Measurements from ENCODE around the gene ATAD3C.
"Not testable (repeated sequence)": the region's sequence is repeated elsewhere in the genome, so short reads cannot be mapped to it uniquely, and the experiment has no call there.

The ATAD3C gene

DNA sequence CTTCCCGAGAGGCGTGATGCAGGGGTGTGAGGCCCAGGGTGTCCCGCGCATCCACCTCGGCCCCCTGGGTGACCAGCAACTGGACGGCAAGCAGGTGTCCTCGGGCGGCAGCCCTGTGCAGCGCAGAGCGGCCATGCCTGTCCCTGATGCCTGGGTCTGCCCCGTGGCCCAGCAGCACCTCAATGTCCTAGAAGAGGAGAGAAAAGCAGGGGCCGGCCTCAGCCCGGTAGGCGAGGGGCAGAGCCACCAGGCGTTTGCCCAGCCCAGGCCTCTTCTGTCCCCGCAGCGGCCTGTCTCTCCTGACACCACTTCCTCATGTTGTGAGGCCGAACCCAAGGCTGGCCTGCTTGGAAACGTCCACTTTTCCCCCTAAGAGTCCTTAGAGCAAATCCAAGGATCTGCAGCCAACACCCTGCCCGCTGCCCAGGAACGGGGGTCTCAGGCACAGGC lies 30.1 kb upstream of the ATAD3C start:
- DNase-seq (ENCODE audit: low spot score): no peak

DNA sequence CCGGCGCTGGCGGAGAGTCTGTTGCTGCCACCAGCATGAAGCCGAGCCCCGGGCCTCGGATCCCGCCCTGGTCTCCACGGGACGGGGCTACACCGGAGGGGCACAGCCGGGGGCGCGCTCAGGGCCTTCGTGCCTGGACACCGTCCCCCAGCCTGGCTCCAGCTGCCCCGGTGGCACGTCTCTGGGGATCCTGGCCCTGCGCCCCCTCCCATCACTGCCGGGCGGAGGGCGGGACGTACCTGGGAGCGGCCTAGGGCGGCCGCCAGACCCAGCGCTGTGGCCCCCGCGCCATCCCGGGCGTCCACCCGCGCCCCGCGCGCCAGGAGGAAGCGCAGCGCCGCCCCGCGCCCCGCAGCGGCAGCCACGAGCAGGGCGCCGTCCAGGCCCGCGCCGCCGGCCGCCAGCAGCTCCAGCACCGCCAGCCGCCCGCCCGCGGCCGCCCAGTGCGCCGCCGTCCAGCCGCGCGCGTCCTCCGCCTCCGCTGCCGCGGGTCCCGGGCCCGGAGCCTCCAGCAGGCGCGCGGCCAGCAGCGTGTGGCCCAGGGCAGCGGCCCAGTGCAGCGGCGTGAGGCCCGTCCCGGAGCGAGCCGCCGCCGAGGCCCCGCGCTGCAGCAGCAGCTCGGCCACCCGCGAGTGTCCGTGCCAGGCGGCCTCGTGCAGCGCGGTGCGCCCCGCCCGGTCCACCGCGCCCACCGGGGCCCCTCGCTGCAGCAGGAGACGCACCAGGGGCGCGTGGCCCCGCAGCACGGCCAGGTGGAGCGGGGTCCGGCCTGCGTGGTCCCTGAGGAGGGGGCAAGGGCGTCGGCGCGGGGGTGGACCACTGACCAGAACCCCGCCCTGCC lies 29.5 kb upstream of the ATAD3C start:
- DNase-seq (ENCODE audit: low spot score): no peak

DNA sequence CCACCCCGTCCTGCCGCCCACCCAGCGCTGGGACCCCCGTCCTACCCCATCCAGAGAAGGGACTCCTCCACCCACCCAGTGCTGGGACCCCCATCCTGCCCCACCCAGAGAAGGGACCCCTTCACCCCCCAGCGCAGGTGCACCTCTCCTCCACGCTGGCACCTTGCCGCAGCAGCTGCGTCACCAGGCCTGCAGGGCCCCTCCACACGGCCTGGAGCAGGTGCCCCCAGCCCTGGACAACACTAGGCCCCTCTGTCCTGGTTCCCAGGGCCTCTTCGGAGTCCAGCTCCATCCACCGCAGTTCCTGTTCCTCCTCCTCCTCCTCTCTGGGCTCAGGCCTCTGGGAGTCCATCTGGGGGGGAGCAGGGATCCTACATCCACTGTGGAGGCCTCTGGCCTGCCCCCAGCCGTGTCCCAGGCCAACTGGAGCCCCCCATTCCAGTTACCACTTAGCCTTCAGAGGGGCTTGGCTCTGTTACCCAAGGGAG lies 28.8 kb upstream of the ATAD3C start:
- no peak for DNase-seq (ENCODE audit: low spot score)

DNA sequence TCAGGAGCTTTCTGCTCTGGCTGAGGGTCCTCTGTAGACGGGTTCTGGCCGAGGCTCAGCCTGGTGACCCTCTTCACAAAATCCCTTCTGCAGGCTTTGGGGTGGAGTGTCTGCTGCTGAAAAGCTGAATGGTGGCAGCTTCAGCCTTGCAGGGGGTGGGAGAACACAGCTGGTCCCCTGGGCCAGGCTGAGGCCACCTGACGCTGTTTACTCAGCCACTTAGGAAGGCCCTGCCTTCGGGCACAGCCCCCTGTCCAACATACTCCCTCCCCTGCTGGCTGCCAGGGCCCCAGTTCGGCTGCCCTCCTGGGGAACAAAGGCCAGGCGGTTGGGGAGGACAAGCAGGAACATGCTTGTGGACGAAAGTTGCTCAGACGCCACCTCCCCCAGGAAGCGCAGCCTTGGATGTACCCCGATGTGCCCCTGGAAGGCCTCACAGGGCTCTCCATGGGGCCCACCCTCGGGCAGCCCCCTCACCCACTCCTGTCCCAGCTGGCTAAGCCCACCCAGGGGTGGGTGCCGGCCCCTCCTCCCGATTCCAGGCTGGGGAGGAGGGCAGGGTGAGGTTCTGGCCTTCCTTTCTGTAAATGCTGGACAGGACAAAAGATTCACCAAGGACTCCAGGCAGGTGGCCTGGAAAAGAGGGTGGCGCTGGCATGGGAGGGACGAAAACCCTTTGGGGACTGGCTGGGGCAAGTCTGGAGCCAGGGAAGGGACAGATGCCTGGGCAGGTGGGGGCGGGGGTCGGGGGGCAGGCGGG lies 28.2 kb upstream of the ATAD3C start, which contains the start of gene ANKRD65:
TSS of gene ANKRD65 (minus strand) at position 130 of the 760 bp plus-strand sequence. CDS start 271 bp downstream, outside the sequence.
- DNase-seq (ENCODE audit: low spot score): no peak

DNA sequence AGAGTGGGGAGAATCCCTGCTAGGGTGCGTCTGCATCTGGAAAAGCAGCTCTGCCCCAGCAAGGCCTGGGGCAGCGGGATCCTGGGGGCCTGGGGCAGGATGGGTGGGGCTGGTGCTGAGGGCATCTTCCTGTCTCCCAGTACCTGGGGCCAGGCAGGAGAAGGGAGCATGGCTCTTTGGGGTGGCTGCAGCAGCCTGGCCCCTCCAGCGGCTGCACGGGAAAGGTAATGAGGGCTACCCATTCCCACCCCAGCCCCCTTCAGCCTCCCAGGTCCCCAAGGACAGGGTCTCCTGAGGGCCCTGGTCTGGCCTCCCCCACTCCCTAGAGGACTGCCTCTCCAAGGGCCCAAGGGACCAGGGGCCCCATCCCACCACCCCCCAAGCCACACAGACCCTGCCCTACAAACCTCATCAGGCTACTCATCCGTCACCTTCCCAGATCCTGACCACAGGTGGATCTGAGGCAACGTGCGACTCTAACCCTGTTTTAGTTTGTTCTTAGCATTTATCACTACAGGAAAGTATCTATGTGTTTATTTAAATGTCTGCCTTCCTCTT lies 27.5 kb upstream of the ATAD3C start:
- no peak for DNase-seq (ENCODE audit: low spot score)

DNA sequence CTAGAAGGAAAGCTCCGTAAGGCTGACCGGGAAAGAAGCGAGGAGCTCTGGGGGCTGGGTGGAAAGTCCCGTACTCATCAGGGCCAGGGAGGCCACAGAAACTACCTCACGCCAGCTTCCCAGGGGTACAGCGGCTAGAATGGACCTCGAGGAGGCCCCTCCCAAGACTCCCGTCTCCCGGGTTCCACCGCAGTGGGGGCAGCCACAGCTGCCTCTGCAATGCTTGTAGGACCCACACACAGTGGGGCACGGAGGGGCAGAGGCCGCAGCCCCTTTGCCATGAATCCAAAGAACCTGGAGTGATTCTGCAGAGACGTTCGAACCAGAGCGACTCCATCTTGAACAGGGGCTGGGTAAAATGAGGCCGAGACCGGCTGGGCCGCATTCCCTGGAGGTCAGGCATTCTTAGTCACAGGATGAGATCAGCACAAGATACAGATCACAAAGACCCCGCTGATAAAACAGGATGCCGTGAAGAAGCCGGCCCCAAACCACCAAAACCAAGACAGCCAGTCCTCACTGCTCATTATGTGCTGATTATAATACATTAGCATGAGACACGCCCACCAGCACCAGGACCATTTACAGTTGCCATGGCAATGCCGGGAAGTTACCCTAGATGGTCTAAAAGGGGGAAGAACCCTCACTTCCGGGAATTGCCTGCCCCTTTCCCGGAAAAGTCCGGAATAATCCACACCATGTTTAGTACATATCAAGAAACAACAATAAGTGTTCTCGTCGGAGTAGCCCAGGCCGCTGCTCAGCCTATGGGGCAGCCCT lies 26.8 kb upstream of the ATAD3C start:
- no peak for DNase-seq (ENCODE audit: low spot score)

DNA sequence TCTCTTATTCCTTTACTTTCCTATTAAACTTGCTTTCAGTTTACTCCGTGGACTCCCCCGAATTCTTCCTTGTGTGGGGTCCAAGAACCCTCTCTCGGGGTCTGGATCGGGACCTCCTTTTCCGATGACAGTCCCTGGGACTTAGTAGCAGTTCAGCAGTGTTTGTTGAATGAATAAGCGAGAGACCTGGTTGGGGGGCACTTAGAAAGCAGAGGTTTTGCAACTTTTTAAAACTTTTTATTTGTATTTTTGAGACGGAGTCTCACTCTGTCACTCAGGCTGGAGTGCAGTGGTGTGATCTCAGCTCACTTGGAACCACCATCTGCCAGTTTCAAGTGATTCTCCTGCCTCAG lies 26.3 kb upstream of the ATAD3C start:
- DNase-seq (ENCODE audit: low spot score): no peak

DNA sequence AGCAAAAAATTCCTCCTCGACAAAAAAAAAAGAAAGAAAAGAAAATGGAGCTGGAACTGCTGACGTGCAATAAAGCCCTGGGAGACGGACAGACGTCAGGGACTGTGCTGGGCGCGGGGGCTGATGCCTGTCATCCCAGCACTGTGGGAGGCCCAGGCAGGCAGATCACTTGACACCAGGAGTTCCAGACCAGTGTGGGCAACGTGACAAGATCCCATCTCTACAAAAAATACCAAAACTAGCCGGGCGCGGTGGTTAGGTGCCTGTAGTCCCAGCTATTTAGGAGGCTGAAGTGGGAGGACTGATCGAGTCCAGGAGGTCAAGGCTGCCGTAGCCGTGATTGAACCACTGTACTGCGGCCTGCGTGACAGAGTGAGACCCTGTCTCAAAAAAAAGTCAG lies 24.8 kb upstream of the ATAD3C start:
- DNase-seq (ENCODE audit: low spot score): no peak

DNA sequence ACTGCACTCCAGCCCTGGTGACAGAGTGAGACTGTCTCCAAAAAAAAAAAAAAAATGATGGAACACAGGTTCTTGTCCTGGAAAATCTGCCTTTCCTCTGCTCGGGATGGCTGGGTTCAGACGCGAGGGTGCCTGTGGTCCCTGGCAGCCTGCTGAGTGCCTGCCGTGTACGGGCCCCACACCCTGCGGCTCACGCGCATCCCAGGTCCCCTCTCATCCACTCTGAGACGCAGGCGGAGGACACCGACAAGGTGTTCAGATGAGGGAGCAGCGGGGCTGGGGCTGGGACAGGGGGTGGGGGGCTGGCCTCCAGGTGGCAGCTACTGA lies 24.1 kb upstream of the ATAD3C start:
- DNase-seq (ENCODE audit: low spot score): no peak

DNA sequence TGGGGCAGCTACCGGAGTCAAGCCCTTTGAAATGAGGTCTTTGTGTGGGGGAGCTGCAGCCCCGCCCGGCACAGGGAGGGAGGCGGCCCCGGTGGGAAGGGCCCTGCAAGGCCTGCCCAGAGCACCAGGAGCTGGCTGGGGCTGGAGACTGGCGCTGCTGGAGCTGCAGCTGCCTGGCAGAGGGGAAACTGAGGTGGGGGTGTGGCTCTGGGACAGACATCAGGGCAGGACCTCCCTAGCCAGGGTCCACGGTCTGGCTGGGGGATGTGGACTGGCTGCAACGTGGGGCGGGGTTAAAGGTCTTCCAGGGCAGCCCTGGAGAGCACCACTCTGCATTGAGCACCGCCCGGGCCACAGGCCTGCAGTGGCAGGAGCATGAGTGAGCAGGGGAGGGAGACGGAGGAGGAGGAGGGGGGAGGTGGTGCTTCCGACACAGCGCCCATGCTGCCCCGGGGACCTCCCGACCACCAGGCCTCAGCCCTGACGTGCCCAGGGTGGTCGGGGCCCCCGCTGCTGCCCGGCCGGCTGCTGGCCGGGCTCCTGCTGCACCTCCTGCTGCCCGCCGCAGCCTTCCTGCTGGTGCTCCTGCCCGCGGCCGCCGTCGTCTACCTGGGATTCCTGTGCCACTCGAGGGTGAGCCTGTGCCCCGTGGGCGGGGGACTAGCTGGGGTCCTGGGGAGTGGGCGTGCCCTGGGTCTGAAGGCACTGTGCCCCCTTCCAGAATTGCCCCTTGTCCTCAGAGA lies 23.6 kb upstream of the ATAD3C start:
- no peak for DNase-seq (ENCODE audit: low spot score)

DNA sequence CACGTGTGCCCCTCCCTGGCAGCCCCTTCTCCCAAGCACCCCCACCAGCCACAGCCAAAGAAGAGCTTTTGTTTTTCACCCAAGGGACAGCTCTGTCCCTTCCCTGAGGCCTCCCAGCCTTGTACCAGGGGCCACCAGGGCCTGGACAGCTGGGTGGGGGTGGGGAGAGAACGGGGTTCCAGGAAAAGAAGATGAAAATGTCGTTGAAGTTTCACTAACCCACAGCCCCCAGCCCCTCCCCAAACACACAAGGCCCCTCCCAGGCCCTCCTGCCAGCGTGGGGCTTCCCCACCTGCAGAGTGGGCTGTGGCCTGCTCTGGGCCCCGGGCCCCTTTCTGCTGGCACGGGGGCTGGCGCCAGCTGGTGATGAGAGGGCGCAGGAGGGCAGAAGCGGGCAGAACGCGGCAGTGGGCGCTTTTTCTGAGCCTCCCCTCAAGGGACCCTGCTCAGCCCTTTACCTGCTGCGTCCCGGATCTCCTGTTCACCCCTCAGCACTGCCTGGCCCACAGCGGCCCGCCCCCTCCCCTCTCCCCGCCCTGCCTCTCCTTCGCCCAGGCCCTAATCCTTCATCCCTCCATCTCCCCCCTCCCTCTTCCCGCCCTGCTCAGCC lies 22.9 kb upstream of the ATAD3C start:
- DNase-seq (ENCODE audit: low spot score): no peak

DNA sequence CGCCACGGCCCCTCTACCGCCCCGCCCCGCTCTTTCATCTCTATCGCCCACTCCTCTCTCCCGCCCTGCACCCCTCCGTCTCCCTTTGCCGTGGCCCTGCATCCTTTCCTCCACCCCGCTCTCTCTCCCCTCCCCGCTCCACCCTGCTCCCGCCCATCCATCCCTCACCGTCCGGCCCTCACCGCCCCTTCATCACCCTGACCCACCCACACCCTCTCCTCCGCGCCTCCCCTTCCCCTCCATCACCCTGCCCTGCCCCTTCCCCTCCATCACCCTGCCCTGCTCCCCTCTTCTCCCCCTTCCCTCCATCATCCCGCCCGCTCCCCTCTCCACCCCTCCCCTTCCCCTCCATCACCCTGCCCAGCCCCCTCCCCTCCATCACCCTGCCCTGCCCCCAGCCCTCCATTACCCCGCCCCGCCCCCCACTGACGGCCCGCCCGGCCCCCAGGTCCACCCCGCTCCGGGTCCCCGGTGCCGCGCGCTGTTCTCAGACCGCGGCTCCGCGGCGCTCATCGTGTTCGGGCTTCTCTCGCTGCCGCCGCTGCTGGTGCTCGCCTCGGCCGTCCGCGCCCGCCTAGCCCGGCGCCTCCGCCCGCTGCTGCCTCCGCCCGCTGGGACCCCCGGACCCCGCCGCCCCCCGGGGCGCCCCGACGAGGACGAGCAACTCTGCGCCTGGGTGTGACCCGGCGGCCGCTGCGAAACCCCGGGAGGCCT lies 22.2 kb upstream of the ATAD3C start:
- DNase-seq (ENCODE audit: low spot score): no peak

DNA sequence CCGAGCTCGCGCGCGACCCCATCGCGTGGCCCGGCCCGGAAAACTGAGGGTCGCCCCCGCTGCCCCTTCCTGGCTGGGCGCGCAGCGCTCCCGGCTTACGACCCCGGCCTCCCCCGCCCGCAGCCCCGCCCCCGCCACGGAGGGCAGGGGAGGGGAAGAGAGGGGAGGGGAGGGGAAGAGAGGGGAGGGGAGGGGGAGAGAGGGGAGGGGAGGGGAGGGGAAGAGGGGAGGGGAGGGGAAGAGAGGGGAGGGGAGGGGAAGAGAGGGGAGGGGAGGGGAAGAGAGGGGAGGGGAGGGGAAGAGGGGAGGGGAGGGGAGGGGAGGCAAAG lies 21.7 kb upstream of the ATAD3C start:
- no peak for DNase-seq (ENCODE audit: low spot score)

DNA sequence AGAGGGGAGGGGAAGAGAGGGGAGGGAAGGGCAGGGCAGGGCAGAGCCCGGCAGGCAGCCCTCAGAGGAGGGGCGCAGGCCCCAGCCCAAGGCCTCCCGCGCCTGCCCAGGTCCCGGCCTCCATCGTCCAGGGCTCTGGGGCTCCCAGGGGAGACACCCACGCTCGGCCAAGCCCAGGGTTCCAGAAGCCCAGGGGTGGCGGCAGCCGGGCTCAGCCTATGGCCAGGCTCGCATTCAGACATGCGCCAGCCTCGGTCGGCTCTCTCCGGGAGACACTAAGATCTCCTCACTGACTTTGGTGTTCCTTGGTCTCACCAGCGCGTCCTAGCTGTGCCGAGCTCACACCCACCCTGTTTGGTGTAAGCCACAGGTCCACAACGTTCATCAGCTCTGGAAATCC lies 21.3 kb upstream of the ATAD3C start:
- no peak for DNase-seq (ENCODE audit: low spot score)

DNA sequence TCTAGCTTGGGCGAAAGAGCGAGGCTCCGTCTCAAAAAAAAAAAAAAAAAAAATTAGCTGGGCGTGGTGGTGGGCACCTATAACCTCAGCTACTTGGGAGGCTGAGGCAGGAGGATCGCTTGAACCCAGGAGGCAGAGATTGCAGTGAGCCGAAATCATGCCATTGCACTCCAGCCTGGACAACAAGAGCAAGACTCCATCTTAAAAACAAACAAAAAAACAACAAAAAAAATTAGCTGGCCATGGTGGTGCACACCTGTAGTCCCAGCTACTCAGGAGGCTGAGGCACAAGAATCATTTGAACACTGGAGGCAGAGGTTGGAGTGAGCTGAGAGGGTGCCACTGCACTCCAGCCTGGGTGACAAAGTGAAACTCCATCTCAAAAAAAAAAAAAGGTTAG lies 20.5 kb upstream of the ATAD3C start:
- not testable (repeated sequence) for DNase-seq (ENCODE audit: low spot score)

DNA sequence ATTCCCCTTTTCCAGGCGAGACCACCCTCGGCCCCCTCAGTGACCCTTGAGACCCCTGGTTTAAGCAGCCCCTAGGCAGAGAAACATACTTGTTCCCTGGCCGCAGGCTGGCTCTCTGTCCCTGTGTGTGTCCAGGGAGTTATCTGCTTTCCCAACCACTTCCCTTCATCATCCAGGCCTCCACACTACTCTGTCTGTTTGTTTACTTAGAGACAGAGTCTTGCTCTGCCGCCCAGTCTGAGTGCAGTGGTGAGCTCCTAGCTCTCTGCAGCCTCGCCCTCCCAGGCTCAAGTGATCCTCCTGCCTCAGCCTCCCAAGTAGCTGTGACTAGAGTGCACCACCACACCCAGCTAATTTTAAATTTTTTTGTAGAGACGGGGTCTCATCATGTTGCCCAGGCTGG lies 19.8 kb upstream of the ATAD3C start:
- no peak for DNase-seq (ENCODE audit: low spot score)

DNA sequence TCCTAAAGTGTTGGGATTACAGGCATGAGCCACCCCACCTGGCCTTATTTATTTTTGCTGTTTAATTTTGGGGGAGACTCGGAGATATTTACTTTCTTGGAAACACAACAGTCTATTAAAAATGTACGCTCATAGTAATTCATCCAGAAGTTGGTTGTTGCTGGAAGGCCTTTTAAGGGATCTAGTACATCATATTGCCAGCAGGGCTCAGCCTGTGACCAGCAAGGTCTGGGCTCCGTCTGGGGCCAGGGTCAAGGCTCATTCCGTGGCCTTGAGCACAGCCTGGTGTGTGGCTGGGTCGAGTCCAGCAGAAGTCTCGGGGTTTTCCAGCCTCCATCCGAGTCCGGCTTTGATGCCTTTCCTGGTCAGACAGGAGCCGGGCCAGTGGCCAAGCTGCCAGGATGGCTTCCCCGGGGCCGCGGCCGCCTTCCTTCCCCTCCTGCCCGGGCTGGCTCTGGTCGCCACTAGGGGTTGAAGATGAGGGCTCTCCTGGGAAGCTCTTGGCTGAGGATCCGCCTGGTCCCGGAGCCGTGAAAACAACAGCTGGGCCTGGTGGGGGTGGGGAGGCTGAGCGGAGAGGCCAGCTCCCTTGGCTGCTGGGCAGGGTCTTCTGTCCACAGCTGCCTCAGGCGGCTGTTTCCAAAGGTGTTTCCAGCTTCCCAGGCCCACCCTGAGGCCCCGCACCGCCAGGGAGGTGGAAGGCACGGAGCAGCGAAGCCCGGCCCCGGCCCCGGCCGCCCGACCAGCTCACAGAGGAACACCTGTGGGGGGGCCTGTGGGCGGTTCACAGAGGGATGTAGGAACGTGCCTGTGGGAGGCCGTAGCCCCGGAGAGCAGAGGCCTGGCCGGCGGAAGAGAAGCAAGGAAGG lies 19.1 kb upstream of the ATAD3C start:
- no peak for DNase-seq (ENCODE audit: low spot score)

DNA sequence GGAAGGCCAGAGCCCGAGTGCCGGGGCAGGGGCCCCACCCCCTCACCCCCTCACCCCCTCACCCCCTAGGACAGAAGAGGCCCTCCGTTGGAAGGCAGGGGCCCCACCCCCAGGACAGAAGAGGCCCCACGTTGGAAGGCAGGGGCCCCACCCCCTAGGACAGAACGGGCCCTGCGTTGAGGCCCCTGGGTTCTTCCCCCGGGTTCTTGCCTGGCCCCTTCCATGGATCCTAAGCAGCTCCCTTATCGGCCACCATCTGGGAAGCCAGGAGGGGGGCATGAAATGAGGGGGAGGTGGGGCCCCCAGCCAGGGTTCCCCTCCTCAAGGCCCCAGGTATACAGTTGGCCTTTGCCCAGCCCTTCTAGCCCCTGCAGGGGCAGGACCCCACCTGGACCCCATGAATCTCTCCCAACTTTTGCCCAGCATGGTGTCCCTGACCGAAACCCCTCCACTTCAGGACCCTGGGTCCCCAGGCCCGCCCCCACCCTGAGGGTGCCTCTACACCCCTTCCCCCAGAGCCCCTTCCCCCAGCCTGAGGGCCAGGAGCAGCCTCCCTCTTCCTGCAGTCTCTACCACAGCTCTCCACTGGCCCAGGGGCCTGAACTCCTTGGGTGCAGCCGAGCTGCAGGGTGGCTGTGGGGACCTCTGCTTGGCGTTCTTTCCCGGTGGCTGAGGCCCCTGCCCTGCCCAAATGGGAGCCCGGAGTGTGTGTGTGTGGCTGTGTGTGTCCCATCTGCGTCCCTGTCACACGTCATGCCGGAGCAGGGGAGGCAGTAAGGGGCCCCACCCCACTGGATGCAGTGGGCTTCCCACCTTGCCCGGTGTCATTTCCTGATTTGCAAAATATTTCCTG lies 18.3 kb upstream of the ATAD3C start:
- DNase-seq (ENCODE audit: low spot score): no peak

DNA sequence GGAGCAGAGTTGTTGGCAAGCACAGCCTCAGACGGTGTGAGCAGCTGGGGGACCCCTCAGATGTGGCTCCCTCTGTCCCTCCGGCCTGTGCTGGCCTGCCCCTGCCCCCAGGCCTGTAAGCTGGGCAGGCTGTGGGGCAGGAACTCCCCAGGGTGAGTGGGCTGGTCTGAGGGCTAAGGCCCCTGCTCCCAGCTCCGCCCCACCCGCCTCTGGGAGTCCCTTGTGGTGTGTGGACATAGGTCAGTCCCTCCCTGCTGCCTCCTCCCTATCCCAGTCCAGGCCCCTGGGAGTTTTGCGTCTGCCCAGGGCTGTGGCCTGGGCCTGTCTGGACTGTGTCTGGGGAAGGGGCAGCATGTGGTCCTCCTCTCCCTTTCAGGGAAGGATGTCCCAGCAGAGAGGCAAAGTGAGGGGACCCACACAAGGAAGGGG lies 17.6 kb upstream of the ATAD3C start:
- DNase-seq (ENCODE audit: low spot score): no peak
